ENCODE measurements around the gene CIAO2B.

DNA sequence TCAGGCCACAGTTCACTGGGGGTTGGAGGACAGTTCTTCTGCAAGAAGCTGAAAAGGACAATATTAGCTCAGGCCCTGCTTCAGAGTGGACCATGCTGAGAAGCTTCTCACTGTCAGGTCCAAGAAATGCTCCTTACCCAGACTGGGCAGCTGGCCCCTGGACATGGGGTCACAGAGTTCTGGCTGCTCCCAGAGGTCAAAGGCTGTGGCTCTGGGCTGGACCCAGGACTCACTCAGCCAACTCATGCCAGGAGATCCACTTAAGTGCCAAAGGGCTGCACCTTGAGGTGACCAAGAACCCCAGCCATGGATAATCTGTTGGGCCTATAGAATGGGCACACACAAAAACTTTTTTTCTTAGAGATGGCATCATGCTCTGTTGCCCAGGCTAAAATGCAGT is 5.2 kb upstream of the CIAO2B start:
- TF ChIP-seq CTCF (IDR thresholded peaks at IDR 0.05; ENCODE audit: borderline replicate concordance, extremely low read depth, low read length, poor library complexity, severe bottlenecking) (no peak), EZH2 (IDR thresholded peaks at IDR 0.05; ENCODE audit: borderline replicate concordance, low read depth, low read length, severe bottlenecking) (no peak)

Measured in DND-41 (cell line).